Psoas muscle (tissue), 8 donors: Measurements from ENCODE around the gene EPHB1. TPM values are rescaled to one million over a fixed set of nuclear protein-coding genes. Genes with fewer than 3 reads are reported as not detected.

ENCODE experiments used
- ATAC-seq, 4 donors: fragments of 200-7000 bp; cut with Tn5 transposase; one replicate each; pipeline ENCODE4 v1.9.1; 2020; ENCODE audit warnings: moderate library complexity in 3 of 4, mild to moderate bottlenecking in 2 of 4
- DNase-seq, 2 donors: peaks; one replicate each; pipeline ENCODE4 v3.0.0-alpha.2; 2020
- H3K27ac ChIP-seq: fragments of 200-600 bp; one replicate; pipeline ENCODE4 v1.8.0; 2022
- H3K27me3 ChIP-seq, 3 donors: fragments of 200-600 bp in 1 of 3; one replicate each; pipeline versions ENCODE4 v1.6.1 to v1.8.0; 2013 to 2022; ENCODE audit warnings: low read length in 2 of 3, mild to moderate bottlenecking in 2 of 3, moderate library complexity in 1 of 3; ENCODE audit not compliant: insufficient read depth in 3 of 3
- H3K36me3 ChIP-seq, 2 donors: fragments of 200-600 bp in 1 of 2; one replicate each; pipeline versions ENCODE4 v1.6.1 to v1.8.0; 2013 to 2022; ENCODE audit warnings: low read depth in 1 of 2, mild to moderate bottlenecking in 1 of 2, moderate library complexity in 1 of 2; ENCODE audit not compliant: insufficient read depth in 1 of 2
- H3K4me1 ChIP-seq: fragments of 200-600 bp; one replicate; pipeline ENCODE4 v1.8.0; 2022
- H3K4me3 ChIP-seq: fragments of 200-600 bp; one replicate; pipeline ENCODE4 v1.8.0; 2022; ENCODE audit warnings: mild to moderate bottlenecking
- H3K9me3 ChIP-seq: fragments of 200-600 bp; one replicate; pipeline ENCODE4 v1.8.0; 2022
- WGBS, 3 donors: extraction: QIAGEN DNeasy Blood & Tissue Kit; methylation state at CpG; one replicate each; pipeline versions ENCODE4 v1.1.6 to v1.1.7; 2013; 5-methylcytosine and 5-hydroxymethylcytosine counted together
- intact Hi-C, 2 donors: fragments of 100-400 bp; cut with DNase I; formaldehyde crosslinking; loops; one replicate each; pipeline versions ENCODE4 v1.11.0 to v1.14.2; 2022
- polyA plus RNA-seq, 3 donors: library from polyadenylated mRNA; stranded (reverse); fragments of 200-250 nt; gene quantifications; one replicate each; pipeline ENCODE4 v1.2.3, GENCODE V29; 2013
- total RNA-seq, 4 donors: library from RNA; stranded (reverse); fragmentation: NEBNext Ultra II Directional in 2 of 4; extraction: Animal tissue kit (Norgen Biotek cat#: 25700) in 2 of 4; gene quantifications; one replicate each; pipeline versions ENCODE4 v1.2.1 to v1.2.4, GENCODE V29; 2021 to 2023
- TF ChIP-seq, protein P1 (sequence below): fragments of 200-600 bp; IDR thresholded peaks from one replicate; pipeline ENCODE4 v1.8.0; 2022; ENCODE audit warnings: antibody characterized with exemption
- donor health status: healthy with polysubstance abuse.
- donor health status: DM: no; HTN: no; CAD: no; lungs with moderate emphysema.
- donor health status: Bipolar disorder and iron deficiency.
- donor health status: healthy.
- donor health status: DM: yes; HTN: yes; CAD: no.
- donor health status: DM: no; HTN: no; CAD: no.
- donor health status: DM: no; HTN: no; CAD: no.
- donor health status: DM: yes; HTN: yes; CAD: no.

EPHB1 gene
- total and polyA plus RNA-seq, 7 donors, result 0.85 to 6.3 (median 2.0) TPM

DNA sequence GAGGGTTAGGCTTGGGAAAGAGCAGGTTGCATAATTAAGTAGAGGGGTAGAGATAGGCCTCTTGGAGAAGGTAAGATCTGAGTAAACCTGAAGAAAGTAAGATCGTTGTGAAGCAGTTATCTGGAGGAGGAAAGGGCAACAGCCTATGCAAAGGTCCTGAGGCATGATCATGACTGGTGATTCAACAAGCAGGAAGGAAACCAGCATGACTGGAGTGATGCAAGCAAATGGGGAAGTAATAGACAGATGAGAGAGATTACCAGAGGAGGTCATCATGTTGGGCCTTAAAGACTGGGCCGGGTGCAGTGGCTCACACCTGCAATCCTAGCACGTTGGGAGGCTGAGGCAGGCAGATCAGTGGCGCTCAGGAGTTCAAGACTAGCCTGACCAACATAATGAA, 360.2 kb downstream of the EPHB1 start:
- Histone ChIP-seq H3K36me3 (no peaks in the 10 kb centered on the region), H3K4me3 (no peak overlapping the region), H3K9me3 (no peaks in the 10 kb centered on the region), H3K27ac (no peak overlapping the region), H3K4me1 (no peaks in the 10 kb centered on the region), H3K27me3 (no peaks in the 10 kb centered on the region)
- TF ChIP-seq, protein P1, sequence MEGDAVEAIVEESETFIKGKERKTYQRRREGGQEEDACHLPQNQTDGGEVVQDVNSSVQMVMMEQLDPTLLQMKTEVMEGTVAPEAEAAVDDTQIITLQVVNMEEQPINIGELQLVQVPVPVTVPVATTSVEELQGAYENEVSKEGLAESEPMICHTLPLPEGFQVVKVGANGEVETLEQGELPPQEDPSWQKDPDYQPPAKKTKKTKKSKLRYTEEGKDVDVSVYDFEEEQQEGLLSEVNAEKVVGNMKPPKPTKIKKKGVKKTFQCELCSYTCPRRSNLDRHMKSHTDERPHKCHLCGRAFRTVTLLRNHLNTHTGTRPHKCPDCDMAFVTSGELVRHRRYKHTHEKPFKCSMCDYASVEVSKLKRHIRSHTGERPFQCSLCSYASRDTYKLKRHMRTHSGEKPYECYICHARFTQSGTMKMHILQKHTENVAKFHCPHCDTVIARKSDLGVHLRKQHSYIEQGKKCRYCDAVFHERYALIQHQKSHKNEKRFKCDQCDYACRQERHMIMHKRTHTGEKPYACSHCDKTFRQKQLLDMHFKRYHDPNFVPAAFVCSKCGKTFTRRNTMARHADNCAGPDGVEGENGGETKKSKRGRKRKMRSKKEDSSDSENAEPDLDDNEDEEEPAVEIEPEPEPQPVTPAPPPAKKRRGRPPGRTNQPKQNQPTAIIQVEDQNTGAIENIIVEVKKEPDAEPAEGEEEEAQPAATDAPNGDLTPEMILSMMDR, result no peak
- DNase-seq (no peak), ATAC-seq (no peak)
- intact Hi-C loops, result no loop called here
- WGBS, 3 donors, result 91 to 97% (median 94%) methylated on average over 4 of the region's 4 CpGs

DNA sequence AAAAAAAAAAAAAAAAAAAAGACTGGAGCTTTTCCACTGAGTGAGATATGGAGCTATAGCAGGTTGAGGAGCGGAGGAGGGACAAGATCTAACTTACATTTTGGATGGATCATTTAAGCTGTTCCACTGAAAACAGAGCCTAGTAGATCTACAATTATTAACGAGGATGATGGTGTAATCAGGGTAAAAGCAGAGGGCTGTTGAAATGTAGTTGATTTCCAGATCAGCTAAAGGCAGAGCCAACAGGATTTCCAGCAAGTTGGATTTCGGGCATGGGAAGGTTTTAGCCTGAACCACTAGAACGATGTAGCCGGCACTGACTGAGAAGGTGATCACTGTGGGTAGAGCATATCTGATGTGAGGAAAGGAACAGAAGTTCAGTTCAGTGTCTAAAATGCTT, 360.7 kb downstream of the EPHB1 start:
- WGBS, 3 donors, result 86 to 95% (median 94%) methylated on average over 5 of the region's 5 CpGs
- Histone ChIP-seq H3K27ac (no peak overlapping the region), H3K4me1 (no peaks in the 10 kb centered on the region), H3K9me3 (no peaks in the 10 kb centered on the region), H3K36me3 (no peaks in the 10 kb centered on the region), H3K4me3 (no peak overlapping the region), H3K27me3 (no peaks in the 10 kb centered on the region)
- TF ChIP-seq, protein P1, result no peak
- DNase-seq (no peak), ATAC-seq (no peak)
- intact Hi-C loops, result no loop called here

DNA sequence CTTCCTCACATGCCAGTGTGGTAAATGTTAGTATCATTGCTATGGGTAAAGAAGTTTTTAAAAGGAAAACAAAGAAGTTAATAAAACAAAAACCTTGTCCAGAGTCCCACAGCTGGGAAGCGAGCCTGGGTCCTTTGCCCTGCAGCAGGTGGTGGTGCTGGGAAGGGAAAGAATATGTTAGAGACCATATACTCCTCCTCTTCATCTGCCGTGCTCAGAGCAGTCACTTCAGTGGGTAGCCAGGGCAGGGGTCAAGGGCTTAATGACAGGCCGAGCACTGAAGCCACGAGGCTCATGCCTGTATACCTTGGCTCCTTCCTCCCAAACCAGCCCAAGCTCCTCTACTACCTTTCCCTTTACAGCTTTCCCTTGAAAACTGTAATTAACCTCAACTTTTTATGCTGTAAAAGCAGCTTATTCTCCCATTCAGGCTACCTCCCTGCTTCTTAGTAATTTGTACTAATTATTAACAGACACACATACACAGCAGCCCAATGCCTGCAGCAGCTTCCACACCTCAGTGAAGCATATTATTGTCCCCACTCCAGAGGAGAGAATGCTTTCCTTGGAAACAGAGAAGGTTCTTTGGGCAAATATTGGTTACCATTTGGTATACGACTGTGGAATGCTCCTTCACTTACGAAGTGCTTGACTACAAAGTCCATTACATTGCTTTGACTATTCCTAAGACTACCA, 362.1 kb downstream of the EPHB1 start:
- intact Hi-C loops, result no loop called here
- no peak overlapping the region for H3K27ac ChIP-seq
- no peaks in the 10 kb centered on the region for H3K9me3 ChIP-seq
- WGBS, 3 donors, result 77 to 84% (median 78%) methylated on average over 6 of the region's 6 CpGs
- H3K4me1 ChIP-seq, result no peaks in the 10 kb centered on the region
- no peaks in the 10 kb centered on the region for H3K27me3 ChIP-seq
- TF ChIP-seq, protein P1, result no peak
- DNase-seq (no peak), ATAC-seq (no peak)
- no peak overlapping the region for H3K4me3 ChIP-seq
- H3K36me3 ChIP-seq, result no peaks in the 10 kb centered on the region

DNA sequence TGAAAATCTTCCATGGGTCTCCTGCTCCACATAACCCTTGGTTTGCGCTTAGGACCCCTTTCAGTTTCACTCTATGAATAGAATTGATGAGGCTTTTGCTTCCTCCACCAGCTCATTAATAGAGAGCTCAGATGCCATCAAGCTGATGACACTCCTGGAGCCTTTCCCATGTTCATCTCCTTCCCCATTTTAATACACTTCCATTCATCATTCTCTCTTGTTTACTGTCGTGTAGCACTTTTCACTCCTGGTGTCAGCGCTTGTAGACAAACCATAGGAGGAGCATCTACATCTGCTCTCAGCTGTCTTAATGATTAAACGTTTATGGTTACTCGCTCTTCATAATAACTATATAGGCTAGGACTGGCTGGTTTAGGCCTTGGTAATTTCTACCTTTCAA, 363.5 kb downstream of the EPHB1 start:
- no peak for ATAC-seq
- TF ChIP-seq, protein P1, result no peak
- intact Hi-C loops, result no loop called here

More for the DNA sequence above, 363.5 kb downstream of the EPHB1 start:
- Histone ChIP-seq H3K4me3 (no peak overlapping the region), H3K4me1 (no peaks in the 10 kb centered on the region), H3K27me3 (no peaks in the 10 kb centered on the region), H3K36me3 (no peaks in the 10 kb centered on the region), H3K27ac (no peak overlapping the region), H3K9me3 (no peaks in the 10 kb centered on the region)
- 86 to 94% (median 93%) methylated on average over 5 of the region's 5 CpGs for WGBS, 3 donors
- DNase-seq, result no peak
